Esophagus muscularis mucosa (tissue), 4 donors: ENCODE results near the gene ACOD1. TPM values are rescaled to one million over a fixed set of nuclear protein-coding genes. Genes with fewer than 3 reads are reported as not detected.
"Not testable (repeated sequence)": the region's sequence is repeated elsewhere in the genome, so short reads cannot be mapped to it uniquely, and the experiment has no call there.

Experiments used
- DNase-seq: peaks from one replicate; pipeline ENCODE4 v3.0.0-alpha.2; 2017; ENCODE audit errors: extremely low spot score
- H3K27ac ChIP-seq, 4 donors: fragments of 200-600 bp; sonication (generic); replicated peaks in 1 of 4; 1 replicate in 3 of 4; 2 replicates in 1 of 4; pipeline ENCODE4 v1.5.1; 2016 to 2019; ENCODE audit warnings: mild to moderate bottlenecking in 1 of 4
- H3K27me3 ChIP-seq, 4 donors: fragments of 200-600 bp; sonication (generic); one replicate each; pipeline versions ENCODE4 v1.5.1 to v1.6.0; 2016 to 2019
- H3K36me3 ChIP-seq, 4 donors: fragments of 200-600 bp; sonication (generic); one replicate each; pipeline ENCODE4 v1.5.1; 2016 to 2019
- H3K4me1 ChIP-seq, 4 donors: fragments of 200-600 bp; sonication (generic); one replicate each; pipeline ENCODE4 v1.5.1; 2016 to 2019
- H3K4me3 ChIP-seq, 4 donors: fragments of 200-600 bp; sonication (generic); 1 replicate in 2 of 4; 2 replicates in 2 of 4; pipeline ENCODE4 v1.5.1; 2016 to 2019; ENCODE audit warnings: mild to moderate bottlenecking in 4 of 4, moderate library complexity in 1 of 4
- H3K9me3 ChIP-seq, 4 donors: fragments of 200-600 bp; sonication (generic); 1 replicate in 3 of 4; 2 replicates in 1 of 4; pipeline ENCODE4 v1.5.1; 2016 to 2019
- CTCF ChIP-seq, 3 experiments: fragments of 200-600 bp in 2 of 3; fragments of 450-650 bp in 1 of 3; sonication (generic) in 2 of 3; IDR thresholded peaks; one replicate each; pipeline ENCODE4 v1.5.1; 2017 to 2019; ENCODE audit warnings: antibody characterized with exemption in 3 of 3, mild to moderate bottlenecking in 2 of 3, moderate library complexity in 1 of 3
- EP300 ChIP-seq: sonication (generic); formaldehyde crosslinking; IDR thresholded peaks from one replicate; pipeline ENCODE4 v1.6.1; 2017; ENCODE audit warnings: antibody characterized with exemption
- POLR2A ChIP-seq: fragments of 450-650 bp; IDR thresholded peaks from one replicate; pipeline ENCODE4 v1.6.1; 2017; ENCODE audit warnings: antibody characterized with exemption, moderate library complexity, mild to moderate bottlenecking, low read depth
- POLR2AphosphoS5 ChIP-seq, 2 donors: sonication (generic); formaldehyde crosslinking; IDR thresholded peaks; one replicate each; pipeline ENCODE4 v1.6.1; 2017; ENCODE audit warnings: antibody characterized with exemption in 2 of 2
- WGBS: methylation state at CpG from one replicate; pipeline ENCODE4 v1.1.5; 2018; 5-methylcytosine and 5-hydroxymethylcytosine counted together
- intact Hi-C: fragments of 100-400 bp; cut with DNase I; formaldehyde crosslinking; loops from one replicate; pipeline ENCODE4 v1.15.1; 2023
- total RNA-seq, 4 donors: library from RNA; depleted of rRNA; stranded (reverse); fragments of >200 nt; gene quantifications; one replicate each; pipeline versions ENCODE4 v1.1.0 to v1.2.1, GENCODE V29; 2016

Gene ACOD1
- total RNA-seq, 4 donors from 2014 or later, result not detected

GRCh38 chr13:76955661-76956060 is 7.3 kb downstream of the ACOD1 start:
- no peaks in the 10 kb centered on the region for H3K27me3 ChIP-seq
- peaks cover 0 to 9% (median 3%) of the 10 kb centered on the region in 4 donors for H3K9me3 ChIP-seq
- WGBS, result 86% methylated on average over 5 of the region's 5 CpGs
- H3K27ac ChIP-seq, result no peak overlapping the region
- H3K36me3 ChIP-seq, result no peaks in the 10 kb centered on the region
- TF ChIP-seq EP300 (no peak), POLR2A (no peak), POLR2AphosphoS5 (IDR thresholded peaks at IDR 0.05) (no peak), CTCF (IDR thresholded peaks at IDR 0.05) (no peak)
- intact Hi-C loops, result no loop called here
- DNase-seq, result no peak
- H3K4me1 ChIP-seq, result no peaks in the 10 kb centered on the region
- no peak overlapping the region for H3K4me3 ChIP-seq

- no peaks in the 10 kb centered on the region for H3K36me3 ChIP-seq
- H3K27me3 ChIP-seq, result no peaks in the 10 kb centered on the region
- H3K9me3 ChIP-seq, result peaks cover 0 to 9% (median 4%) of the 10 kb centered on the region in 4 donors
- no peak for TF ChIP-seq EP300
- no peaks in the 10 kb centered on the region for H3K4me1 ChIP-seq
- intact Hi-C loops, result no loop called here
- WGBS, result 69% methylated on average over 4 of the region's 4 CpGs
- no peak overlapping the region for H3K27ac ChIP-seq
- no peak for DNase-seq
- H3K4me3 ChIP-seq, result no peak overlapping the region
Observed at GRCh38 chr13:76958841-76959432, 10.6 kb downstream of the ACOD1 start.

GRCh38 chr13:76959734-76960133 is 11.4 kb downstream of the ACOD1 start:
- H3K4me1 ChIP-seq, H3K27ac ChIP-seq, H3K4me3 ChIP-seq, H3K36me3 ChIP-seq, H3K9me3 ChIP-seq, H3K27me3 ChIP-seq, DNase-seq, intact Hi-C loops: not testable (repeated sequence)

GRCh38 chr13:76965759-76966421 is 17.6 kb downstream of the ACOD1 start:
- intact Hi-C loops, result no loop called here
- Histone ChIP-seq H3K27ac (no peak overlapping the region), H3K9me3 (peaks cover 0 to 1% (median 0%) of the 10 kb centered on the region in 4 donors), H3K27me3 (no peaks in the 10 kb centered on the region), H3K4me3 (no peak overlapping the region), H3K4me1 (peaks cover 0 to 14% (median 9%) of the 10 kb centered on the region in 4 donors), H3K36me3 (no peaks in the 10 kb centered on the region)
- no peak for DNase-seq
- TF ChIP-seq EP300 (no peak), POLR2A (no peak), POLR2AphosphoS5 (IDR thresholded peaks at IDR 0.05) (peak in 1 of 2 donors; percentile 9), CTCF (IDR thresholded peaks at IDR 0.05) (no peak)
- WGBS, result 37% methylated on average over 6 of the region's 6 CpGs

- WGBS, result 92% methylated on average over 6 of the region's 6 CpGs
- no peak for TF ChIP-seq EP300
- TF ChIP-seq POLR2A, result no peak
- no peak for TF ChIP-seq CTCF (IDR thresholded peaks at IDR 0.05)
- no peak for TF ChIP-seq POLR2AphosphoS5 (IDR thresholded peaks at IDR 0.05)
- intact Hi-C loops, result no loop called here
- Histone ChIP-seq H3K9me3 (no peaks in the 10 kb centered on the region), H3K36me3 (no peaks in the 10 kb centered on the region), H3K4me1 (peaks cover 0 to 14% (median 9%) of the 10 kb centered on the region in 4 donors), H3K27me3 (no peaks in the 10 kb centered on the region), H3K4me3 (no peak overlapping the region), H3K27ac (no peak overlapping the region)
- no peak for DNase-seq
Observed at GRCh38 chr13:76967031-76967430, 18.7 kb downstream of the ACOD1 start.
